Measurements from ENCODE around the gene STAT1.

STAT1 gene

GRCh38 chr2:190948671-190949070 is 65.3 kb downstream of the STAT1 start:
- Histone ChIP-seq H3K4me1 (ENCODE audit: insufficient read depth, low read length, poor library complexity, severe bottlenecking) (peaks cover 26% of the 10 kb centered on the region), H2AFZ (ENCODE audit: low read length) (no peak overlapping the region), H3K4me2 (ENCODE audit: low read depth, low read length, poor library complexity, severe bottlenecking) (peak overlapping the region; percentile 61), H3K9ac (ENCODE audit: low read depth, low read length, poor library complexity, severe bottlenecking) (no peak overlapping the region), H3F3A (ENCODE audit: low read depth) (0 out of 2 replicates have a peak, but pooled peaks cover 4% of the 10 kb centered on the region), H4K20me1 (ENCODE audit: insufficient read depth, low read length, poor library complexity, severe bottlenecking) (no peaks in the 10 kb centered on the region), H3K36me3 (ENCODE audit: insufficient read depth, low read length) (no peaks in the 10 kb centered on the region), H3K9me3 (ENCODE audit: insufficient read depth, low read depth, low read length) (no peaks in the 10 kb centered on the region), H3K9me2 (replicated peaks; ENCODE audit: low read depth, low read length) (no peaks in the 10 kb centered on the region), H3K27me3 (ENCODE audit: insufficient read depth, low read length, poor library complexity, severe bottlenecking) (no peaks in the 10 kb centered on the region), H3K79me2 (ENCODE audit: insufficient read depth, low read length) (no peaks in the 10 kb centered on the region), H3K4me3 (ENCODE audit: low read length, poor library complexity, severe bottlenecking) (no peak overlapping the region)
- no peak for TF ChIP-seq CTCF (conservative IDR thresholded peaks at IDR 0.05; ENCODE audit: low read length)

- Histone ChIP-seq H3K36me3 (ENCODE audit: insufficient read depth, low read length) (no peaks in the 10 kb centered on the region), H3K4me1 (ENCODE audit: insufficient read depth, low read length, poor library complexity, severe bottlenecking) (peaks cover 26% of the 10 kb centered on the region), H4K20me1 (ENCODE audit: insufficient read depth, low read length, poor library complexity, severe bottlenecking) (no peaks in the 10 kb centered on the region), H3K4me2 (ENCODE audit: low read depth, low read length, poor library complexity, severe bottlenecking) (peak overlapping the region; percentile 61), H3K9me2 (replicated peaks; ENCODE audit: low read depth, low read length) (no peaks in the 10 kb centered on the region), H3K4me3 (ENCODE audit: low read length, poor library complexity, severe bottlenecking) (peak overlapping the region; percentile 28), H3K27me3 (ENCODE audit: insufficient read depth, low read length, poor library complexity, severe bottlenecking) (no peaks in the 10 kb centered on the region), H3K9ac (ENCODE audit: low read depth, low read length, poor library complexity, severe bottlenecking) (peak overlapping the region; percentile 21), H3F3A (ENCODE audit: low read depth) (0 out of 2 replicates have a peak, but pooled peaks cover 4% of the 10 kb centered on the region), H3K79me2 (ENCODE audit: insufficient read depth, low read length) (no peaks in the 10 kb centered on the region), H3K9me3 (ENCODE audit: insufficient read depth, low read depth, low read length) (no peaks in the 10 kb centered on the region), H2AFZ (ENCODE audit: low read length) (no peak overlapping the region)
- TF ChIP-seq CTCF (conservative IDR thresholded peaks at IDR 0.05; ENCODE audit: low read length) = peak; percentile 60
- no peak for TF ChIP-seq EZH2phosphoT487 (IDR thresholded peaks at IDR 0.05; ENCODE audit: borderline replicate concordance)
Observed at GRCh38 chr2:190947711-190948251, 66.2 kb downstream of the STAT1 start.

GRCh38 chr2:190947141-190947540 is 66.8 kb downstream of the STAT1 start:
- no peaks in the 10 kb centered on the region for H3K27me3 ChIP-seq (ENCODE audit: insufficient read depth, low read length, poor library complexity, severe bottlenecking)
- no peaks in the 10 kb centered on the region for H3K36me3 ChIP-seq (ENCODE audit: insufficient read depth, low read length)
- H3F3A ChIP-seq (ENCODE audit: low read depth) = 0 out of 2 replicates have a peak, but pooled peaks cover 4% of the 10 kb centered on the region
- no peak for TF ChIP-seq EZH2phosphoT487 (IDR thresholded peaks at IDR 0.05; ENCODE audit: borderline replicate concordance)
- TF ChIP-seq CTCF (conservative IDR thresholded peaks at IDR 0.05; ENCODE audit: low read length) = no peak
- no peaks in the 10 kb centered on the region for H4K20me1 ChIP-seq (ENCODE audit: insufficient read depth, low read length, poor library complexity, severe bottlenecking)
- H3K4me3 ChIP-seq (ENCODE audit: low read length, poor library complexity, severe bottlenecking) = no peak overlapping the region
- H3K4me1 ChIP-seq (ENCODE audit: insufficient read depth, low read length, poor library complexity, severe bottlenecking) = peaks cover 26% of the 10 kb centered on the region
- H2AFZ ChIP-seq (ENCODE audit: low read length) = no peak overlapping the region
- peak overlapping the region; percentile 61 for H3K4me2 ChIP-seq (ENCODE audit: low read depth, low read length, poor library complexity, severe bottlenecking)
- no peaks in the 10 kb centered on the region for H3K9me2 ChIP-seq (replicated peaks; ENCODE audit: low read depth, low read length)
- no peaks in the 10 kb centered on the region for H3K79me2 ChIP-seq (ENCODE audit: insufficient read depth, low read length)
- peak overlapping the region; percentile 21 for H3K9ac ChIP-seq (ENCODE audit: low read depth, low read length, poor library complexity, severe bottlenecking)
- H3K9me3 ChIP-seq (ENCODE audit: insufficient read depth, low read depth, low read length) = no peaks in the 10 kb centered on the region

All from Loucy (cell line).